Activated CD8-positive, alpha-beta memory T cell treated with anti-CD3 and anti-CD28 coated beads for 36 hours (primary cell): ENCODE data around the gene GNG12. TPM values are rescaled to one million over a fixed set of nuclear protein-coding genes. Genes with fewer than 3 reads are reported as not detected.

Source experiments
- CTCF ChIA-PET: fragments of 350-600 bp; sonication (Branson Sonifier 250); formaldehyde crosslinking; loops from one replicate; lab custom pipeline; 2021; ENCODE audit warnings: antibody characterized with exemption; lab: Charles Lee
- POLR2A ChIA-PET: fragments of 350-600 bp; sonication (Branson Sonifier 250); formaldehyde crosslinking; loops from one replicate; lab custom pipeline; 2021; ENCODE audit warnings: antibody characterized with exemption; lab: Charles Lee
- total RNA-seq, 2 experiments: library from RNA; stranded (reverse); gene quantifications; one replicate each; pipeline ENCODE4 v1.2.3, GENCODE V29; 2021

The GNG12 gene
- under 1 TPM; 0.27 to 0.34 TPM for total RNA-seq

DNA sequence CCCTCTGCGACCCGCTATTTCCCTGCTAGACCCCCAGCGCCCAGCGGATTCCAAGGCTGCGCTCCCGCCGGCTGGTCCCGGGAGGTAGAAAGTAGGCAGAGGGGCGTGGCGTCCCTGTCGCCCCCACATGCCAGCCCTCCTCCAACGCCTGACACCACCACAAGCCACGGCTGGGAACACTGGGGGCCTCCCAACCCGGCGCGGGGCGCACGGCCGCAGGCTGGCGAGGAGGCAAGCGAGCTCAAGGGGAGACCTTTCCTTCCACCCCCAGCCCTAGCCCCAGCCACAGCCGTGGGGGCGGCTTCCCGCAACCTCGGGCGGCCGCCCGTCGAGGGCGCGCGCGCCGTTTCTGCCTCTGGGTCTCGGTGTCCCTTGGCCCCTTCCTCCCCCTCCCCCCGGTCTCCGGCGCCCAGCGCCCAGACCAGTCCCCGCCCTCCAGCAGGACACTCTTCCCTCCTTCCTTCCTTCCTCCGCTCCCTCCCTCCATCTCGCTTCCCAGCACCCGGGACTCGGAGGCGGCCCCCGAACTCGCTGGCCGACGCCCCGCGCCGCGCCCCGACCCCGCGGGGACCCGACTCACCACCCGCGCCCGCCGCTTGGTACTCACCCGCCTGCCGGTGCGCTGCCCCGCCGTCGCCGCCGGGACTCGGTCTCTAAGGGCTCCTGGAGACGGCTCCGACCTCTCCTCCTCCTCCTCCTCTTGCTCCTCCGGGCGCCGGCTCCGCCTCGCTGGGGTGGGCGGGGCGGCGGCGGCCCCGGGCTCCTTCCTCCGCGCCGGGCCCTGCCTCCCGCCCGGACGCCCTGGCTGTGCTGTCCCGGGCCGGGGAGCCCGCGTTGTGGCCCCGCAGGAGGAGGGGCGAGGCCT is at the start of gene GNG12:
Gene GNG12, minus strand, starts transcription at position 731 of the 865 bp plus-strand sequence. CDS start 125,781 bp downstream, outside the sequence.
- ChIA-PET CTCF (no interaction called here), POLR2A (no interaction called here)

DNA sequence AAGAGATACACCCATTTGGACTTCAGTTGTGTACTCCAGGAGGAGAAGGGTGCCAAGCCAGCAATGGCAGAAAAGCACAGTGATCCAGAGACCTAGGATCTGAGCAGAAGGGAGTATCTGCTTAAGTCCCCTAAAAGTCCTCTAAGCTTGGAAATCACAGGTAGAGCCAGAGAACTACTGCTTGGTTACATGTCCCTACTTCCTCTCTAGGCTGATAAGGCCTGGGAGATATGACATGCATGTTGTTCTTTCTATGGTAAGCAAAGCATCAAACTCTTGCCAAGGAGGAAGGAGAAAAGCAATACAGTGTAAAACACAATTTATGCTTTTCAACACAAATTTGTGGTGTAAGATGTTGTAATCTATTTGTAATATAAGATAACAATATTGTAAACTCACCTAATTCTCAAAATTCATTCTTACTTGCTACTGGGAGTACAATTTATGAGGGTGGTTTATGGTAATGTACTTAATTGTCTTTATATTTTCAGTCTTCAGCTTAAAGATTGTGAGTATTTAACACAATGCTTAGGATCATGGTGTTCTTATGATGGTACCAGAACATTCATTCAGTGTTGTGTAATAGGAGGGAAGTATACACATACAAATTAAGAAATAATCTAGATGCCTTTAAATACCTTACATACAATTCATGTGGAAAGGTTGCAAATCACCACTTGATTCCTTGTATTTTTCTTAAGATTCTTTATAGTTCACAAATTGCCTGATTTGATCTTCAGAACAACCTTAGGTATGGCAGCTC is 49.1 kb upstream of the GNG12 start:
- CTCF ChIA-PET: no interaction called here
- POLR2A ChIA-PET: no interaction called here

DNA sequence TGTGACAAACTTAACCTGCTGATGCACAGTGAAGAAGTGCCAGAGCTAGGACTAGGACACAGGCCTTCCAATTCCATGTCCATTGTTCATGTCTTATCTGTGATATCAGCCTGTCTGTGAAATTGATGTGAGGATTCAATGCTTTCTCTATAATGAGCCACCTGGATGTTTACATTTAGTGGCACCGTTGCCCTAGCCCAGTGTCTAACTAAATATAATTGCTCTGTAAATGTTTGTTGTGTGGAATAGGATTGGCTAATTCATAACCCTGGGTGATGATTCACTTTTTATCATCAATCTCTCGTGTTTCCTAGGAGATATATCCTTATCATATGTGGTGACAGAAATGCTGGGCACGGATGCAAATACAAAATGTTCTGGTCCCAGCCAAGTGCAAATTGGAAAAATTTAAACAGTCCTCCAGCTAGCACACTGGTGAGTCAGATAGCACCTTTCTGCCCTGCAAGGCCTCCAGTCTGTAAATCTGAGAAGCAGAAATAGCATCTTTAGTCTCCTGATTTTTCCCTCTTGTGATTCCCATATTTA is 46.9 kb upstream of the GNG12 start:
- POLR2A ChIA-PET: no interaction called here
- CTCF ChIA-PET: no interaction called here

DNA sequence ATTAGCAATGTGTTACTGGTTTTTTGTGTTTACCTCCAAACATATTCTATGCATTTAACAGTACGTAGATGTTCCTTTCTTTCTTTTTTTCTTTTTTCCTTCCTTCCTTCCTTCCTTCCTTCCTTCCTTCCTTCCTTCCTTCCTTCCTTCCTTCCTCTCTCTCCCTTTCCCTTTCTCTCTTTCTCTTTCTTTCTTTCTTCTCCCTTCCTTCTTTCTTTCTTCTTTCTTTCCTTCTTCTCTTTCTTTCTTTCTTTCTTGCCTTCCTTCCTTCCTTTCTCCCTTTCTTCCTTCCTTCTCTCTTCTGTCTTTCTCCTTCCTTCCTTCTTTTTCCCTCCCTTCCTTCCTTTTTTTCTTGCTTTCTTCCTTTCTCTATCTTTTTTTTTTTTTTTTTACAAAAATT is 46.2 kb upstream of the GNG12 start:
- CTCF ChIA-PET: no interaction called here
- POLR2A ChIA-PET: no interaction called here

DNA sequence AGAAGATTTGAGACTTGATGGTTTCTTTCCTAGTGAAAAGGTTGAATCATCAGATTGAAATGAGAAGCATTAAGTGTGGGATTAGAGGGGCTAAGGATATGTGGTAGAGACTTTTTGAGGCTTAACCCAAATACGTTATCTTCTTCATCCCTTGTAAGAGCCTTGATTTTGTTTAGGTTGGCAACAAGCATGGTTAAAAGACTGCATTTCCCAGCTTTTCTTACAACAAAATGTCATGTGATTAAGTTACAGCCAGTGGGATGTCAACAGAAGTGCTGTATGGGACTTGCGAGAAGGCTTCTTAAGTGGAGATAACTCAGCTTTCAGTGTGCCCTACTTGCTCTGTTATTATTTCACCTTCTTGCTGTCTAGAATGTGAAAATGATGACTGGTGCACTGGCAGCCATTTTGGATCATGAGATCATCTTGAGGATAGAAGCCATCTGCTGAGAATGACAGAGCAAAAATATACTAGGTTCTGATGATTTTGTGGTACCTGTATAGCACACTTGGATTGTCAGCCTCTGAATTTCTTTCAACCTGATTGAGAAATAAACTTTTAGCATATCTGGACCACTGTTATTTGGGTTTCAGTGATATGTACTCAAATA is 41.3 kb upstream of the GNG12 start:
- POLR2A ChIA-PET: no interaction called here

DNA sequence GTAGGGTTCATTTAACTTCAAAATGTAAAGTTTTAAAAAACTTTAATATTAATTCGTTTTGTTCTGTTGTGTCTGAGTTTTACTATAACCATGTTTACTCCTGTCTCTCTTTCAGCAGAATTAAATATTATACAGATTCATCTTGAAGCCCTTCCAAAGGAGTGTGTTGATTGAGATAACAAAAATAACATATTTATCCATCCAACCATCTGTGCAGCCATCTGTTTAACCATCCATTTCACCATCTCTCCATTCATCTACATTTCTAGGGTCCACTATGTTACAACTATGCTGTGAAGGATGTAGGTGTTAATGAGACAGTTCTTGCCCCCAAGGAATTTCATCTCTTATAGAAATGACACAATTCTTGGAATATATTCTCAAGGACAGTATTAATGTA is 36.0 kb upstream of the GNG12 start:
- ChIA-PET CTCF (no interaction called here), POLR2A (no interaction called here)

More for the DNA sequence above, 41.3 kb upstream of the GNG12 start:
- CTCF ChIA-PET: no interaction called here

DNA sequence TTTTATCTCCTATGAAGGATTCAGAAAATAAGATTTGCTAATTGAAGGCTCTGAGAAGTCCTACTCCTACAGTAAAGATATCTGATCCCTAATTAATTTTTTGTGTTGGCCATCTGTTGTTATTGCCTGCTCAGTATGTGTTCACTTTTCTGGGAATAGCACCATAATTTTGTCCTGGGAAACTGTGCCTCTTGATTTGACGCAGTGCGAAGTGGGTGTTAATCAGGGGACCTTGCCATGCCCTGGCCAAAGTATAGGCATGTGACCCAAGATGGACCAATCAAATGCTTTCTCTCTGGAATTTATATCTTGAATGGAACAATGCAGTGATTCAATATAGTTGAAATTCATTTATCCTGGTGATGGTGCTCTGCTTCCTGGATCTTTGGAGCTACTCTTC is 30.4 kb upstream of the GNG12 start:
- CTCF ChIA-PET: no interaction called here
- POLR2A ChIA-PET: no interaction called here

DNA sequence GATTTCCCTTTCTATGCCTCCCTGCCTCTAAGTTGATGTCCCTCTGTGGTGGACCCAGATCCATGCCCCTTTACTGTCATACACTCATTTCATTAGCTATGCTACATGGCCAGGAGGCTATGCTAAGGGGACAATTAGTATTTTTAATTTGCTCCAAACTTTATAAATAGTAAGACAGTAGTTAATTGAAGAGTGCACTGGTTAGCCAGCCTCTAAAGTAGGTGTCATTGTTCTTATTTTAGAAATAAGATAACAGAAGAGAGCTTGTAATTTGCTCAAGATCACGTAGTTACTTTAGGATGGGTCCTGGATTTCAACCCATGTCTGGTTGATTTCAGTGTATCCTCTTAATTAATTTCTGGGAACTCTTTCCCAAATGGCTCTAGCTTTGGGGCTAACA is 29.4 kb upstream of the GNG12 start:
- ChIA-PET POLR2A (no interaction called here), CTCF (interaction anchor here (1.0 kb wide), 1 partner anchor 10 kb away, joined by 3 read pairs; no protein-coding TSS in a partner anchor)

DNA sequence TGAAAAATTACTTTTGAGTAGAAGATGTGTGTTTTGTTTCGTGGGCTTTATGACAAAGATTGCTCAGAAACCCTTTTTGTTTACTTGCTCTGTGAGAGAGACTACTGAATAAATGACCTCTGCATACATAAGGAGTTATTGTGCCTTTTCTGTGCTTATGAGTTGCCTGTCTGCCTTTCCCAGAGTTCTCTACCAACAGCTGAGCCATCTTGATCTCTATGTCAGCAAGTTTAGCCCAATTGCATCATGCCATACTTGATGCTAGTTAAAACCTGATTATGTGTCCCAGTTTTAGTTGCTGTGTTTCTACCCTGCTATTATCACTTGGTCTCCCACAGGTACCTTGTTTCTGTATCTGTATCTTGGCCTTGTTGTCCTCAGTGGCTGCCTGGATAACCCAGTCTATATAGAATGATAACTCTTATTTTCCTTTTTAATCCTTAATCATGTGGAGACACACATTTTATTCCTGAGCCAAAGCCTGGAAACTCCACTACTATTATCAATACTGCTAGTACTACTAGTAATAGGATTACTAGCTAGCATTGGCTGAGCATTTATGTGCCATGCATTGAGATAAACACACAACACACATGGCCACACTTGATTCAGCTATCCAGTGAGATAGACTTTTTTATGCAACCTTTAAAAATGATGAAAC is 28.7 kb upstream of the GNG12 start:
- POLR2A ChIA-PET: no interaction called here
- CTCF ChIA-PET: interaction anchor here (1.0 kb wide), 1 partner anchor 9 kb away, joined by 3 read pairs; no protein-coding TSS in a partner anchor

DNA sequence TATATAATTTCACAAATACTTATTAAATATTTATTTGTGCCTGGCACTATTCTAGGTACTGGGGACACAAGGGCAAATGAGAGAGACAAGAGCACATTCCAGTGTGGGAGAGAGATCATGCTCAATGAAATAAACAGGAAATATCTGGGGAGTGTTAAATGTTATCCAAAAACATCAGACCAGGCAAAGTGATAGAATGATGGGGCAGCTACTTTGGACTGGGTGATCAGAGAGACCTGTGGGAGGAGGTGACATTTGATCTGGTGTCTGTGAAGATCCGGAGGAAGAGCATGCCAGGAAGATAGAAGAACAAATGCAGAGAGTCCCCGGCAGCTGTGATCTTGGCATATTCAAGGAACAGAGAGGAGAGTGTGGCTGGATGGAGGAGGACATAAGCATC is 27.5 kb upstream of the GNG12 start:
- ChIA-PET CTCF (no interaction called here), POLR2A (no interaction called here)

DNA sequence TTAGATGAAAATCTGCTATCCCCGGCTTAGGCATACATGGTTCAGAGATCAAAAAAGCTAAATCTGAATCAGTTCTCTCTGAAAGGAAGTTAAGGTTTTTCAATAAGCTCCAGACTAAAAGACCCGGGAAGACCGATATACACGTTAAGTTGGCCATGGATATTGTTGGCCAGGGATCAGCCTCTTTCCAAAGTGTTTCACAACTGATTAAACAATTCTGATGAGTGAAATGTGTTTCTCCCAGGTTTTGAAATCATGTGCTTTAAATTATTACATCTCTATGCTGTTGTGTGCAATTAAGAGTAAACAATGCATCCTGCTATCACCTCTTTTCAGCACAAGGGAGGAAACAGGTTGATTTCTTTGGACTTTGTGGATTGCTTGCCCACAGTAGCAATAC is 23.7 kb upstream of the GNG12 start:
- CTCF ChIA-PET: no interaction called here

DNA sequence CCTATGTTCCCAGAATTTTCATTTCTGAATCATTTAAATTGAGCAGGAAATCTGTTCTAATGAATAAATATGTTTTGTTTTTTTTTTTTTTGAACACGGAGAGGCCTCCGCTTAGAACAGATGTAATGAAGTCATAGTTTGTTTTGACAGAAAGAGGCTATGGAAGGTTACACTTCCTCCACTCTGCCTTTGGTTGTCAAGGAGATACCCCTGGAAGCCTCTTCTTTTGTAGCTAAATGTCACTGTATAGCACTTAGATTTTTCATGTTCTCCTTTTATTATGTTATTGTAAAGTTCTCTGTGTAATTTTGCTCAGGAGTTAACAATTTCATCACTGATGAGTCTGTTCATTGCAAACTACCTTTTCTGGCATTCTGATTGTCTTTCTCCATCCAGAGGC is 22.7 kb upstream of the GNG12 start:
- POLR2A ChIA-PET: no interaction called here
- CTCF ChIA-PET: no interaction called here

More for the DNA sequence above, 23.7 kb upstream of the GNG12 start:
- POLR2A ChIA-PET: no interaction called here

DNA sequence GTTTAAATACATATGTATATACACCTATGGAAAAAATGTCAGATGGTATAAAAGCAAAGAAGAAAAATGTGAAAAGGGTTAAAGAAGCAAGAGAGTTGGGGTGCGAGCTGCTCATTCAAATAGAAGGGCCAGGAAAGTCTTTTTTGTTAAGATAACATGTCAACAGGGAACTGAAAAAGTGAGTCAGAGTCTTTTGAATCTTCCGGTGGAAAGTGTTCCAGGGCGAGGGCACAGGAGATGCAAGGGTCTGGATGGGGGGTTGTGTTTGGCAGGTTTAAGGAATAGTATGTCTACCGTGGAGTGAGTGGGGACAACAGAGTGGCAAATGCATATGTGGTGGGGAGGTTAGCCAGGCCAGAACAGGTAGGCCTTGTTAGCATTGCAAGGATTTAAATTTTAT is 22.2 kb upstream of the GNG12 start:
- ChIA-PET POLR2A (no interaction called here), CTCF (no interaction called here)

DNA sequence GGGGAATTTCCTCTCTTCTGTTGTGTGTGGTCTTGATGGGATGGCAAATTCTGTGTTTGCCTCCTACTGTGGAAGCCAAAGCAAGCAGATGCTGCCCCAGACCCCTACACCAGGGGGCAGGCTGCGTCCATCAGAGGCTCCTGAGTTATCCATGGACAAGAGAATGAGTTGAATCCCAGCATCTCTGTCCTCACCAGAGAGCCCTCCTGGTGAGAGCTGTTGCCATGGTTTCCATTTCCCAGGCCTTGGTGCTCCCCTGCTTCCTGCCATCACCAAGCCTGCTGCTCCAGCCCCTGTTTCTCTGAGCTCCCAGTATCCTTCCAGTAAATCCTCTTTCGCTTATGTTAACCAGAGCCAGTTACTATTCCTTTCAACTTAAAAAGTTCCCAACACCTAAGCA is 20.4 kb upstream of the GNG12 start:
- POLR2A ChIA-PET: no interaction called here
- CTCF ChIA-PET: interaction anchor here (1.5 kb wide), 1 partner anchor 9 kb away, joined by 3 read pairs; no protein-coding TSS in a partner anchor

DNA sequence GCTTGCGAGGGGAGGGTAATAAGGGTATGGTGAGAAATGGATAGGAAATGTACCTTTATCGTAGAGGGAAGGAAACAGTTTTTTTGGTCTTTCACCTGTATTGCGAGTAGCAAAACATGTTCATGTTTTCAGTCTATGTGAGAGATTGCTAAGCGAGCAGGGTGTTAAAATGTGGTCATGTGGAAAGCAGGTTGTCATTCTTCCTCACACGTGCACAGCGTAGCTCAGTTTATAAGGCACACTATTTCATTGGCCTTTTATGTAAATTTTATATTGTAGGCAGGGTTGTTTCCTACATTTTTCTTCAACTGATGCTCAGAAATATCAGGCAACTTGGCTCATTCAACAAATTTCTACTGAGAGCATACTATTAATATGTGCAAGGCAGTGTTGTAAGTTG is 18.5 kb upstream of the GNG12 start:
- ChIA-PET CTCF (no interaction called here), POLR2A (no interaction called here)

DNA sequence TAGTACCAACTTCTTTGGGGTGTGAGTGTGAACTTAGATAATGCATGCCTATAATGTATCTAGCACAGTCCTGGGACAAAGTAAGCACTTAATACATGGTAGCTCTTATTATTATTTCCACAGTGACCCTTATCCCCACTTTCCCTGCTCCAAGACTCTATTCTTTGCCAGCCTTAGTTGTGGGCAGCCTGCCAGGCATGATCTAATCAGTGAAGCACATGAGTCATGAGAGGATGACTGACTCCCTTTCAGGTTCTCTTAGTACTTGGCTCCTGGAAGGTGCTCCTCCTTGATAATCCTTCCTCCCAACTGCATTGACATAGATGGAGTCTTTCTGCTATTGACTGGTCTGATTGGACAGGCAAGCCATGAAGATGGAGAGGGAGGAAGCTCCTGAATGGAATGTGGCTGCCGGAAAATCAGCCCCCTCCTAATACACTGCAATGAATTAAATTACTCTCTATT is 17.4 kb upstream of the GNG12 start:
- POLR2A ChIA-PET: no interaction called here
- CTCF ChIA-PET: interaction anchor here (0.9 kb wide), 1 partner anchor 266 kb away, joined by 3 read pairs; no protein-coding TSS in a partner anchor

DNA sequence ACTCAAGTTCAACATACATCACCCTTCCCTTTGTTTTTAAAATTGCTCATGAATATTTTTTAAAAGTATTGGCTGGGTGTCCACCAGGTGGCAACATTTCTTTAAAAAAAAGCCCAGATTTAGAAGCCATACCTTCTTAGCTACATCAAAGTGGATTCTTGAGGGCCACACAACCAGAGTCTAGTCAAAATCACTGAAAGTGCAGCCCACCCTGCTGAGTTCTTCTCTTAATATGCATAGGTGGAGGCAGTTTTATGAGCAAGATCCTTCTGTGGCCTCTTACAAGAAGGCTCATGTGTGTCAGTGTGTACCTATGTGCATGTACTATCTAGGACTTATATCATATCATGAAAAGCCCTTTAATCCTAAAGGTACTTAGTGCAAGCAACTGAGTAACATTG is 16.9 kb upstream of the GNG12 start:
- ChIA-PET POLR2A (no interaction called here), CTCF (interaction anchor here (0.9 kb wide), 1 partner anchor 266 kb away, joined by 3 read pairs; no protein-coding TSS in a partner anchor)

DNA sequence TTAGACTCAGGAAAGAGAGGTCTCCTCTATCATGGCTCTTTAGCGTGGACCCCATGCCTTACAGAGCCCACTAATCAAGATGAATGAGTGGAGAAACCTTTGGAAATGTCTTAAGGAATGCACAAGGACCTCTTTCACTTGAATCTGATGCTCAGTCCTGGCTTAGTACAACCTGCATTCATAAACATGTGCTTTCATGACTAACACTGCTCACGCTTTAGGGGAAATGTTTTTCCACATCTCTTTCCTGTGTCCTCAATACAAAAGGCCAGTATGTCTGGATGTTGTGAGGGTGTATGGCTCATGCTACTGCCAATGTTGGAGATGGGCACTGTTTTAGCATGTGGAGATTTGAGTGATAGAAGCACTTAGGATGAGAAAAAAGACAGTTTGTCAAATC is 14.2 kb upstream of the GNG12 start:
- CTCF ChIA-PET: no interaction called here
- POLR2A ChIA-PET: no interaction called here

DNA sequence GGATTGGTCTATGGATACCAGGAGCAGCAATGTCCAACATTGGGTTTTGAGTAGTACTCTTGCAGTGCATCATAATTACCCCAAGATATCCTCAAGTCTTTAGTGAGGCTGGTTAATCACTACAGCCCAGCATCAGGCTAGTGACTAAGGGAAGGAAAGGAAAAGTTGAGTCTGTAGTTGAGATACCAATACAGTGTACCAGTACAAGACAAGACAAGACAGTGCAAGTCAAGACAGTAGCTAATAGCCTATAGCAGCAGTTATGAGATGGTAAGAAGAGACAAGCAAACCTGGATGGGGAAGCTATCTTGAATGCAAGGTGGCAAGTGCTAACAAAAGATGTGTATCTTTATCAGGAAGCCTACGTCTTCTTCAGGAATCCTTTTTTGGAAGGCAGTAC is 13.3 kb upstream of the GNG12 start:
- CTCF ChIA-PET: no interaction called here
- POLR2A ChIA-PET: no interaction called here
